B cell (primary cell): ENCODE measurements around the gene PAK4. TPM values are rescaled to one million over a fixed set of nuclear protein-coding genes. Genes with fewer than 3 reads are reported as not detected.

Experiments
- ATAC-seq: fragments of 200-7000 bp; cut with Tn5 transposase; one replicate; pipeline ENCODE4 v1.10.0; 2021; ENCODE audit warnings: low read depth, mild to moderate bottlenecking, moderate number of reproducible peaks, moderate library complexity
- CTCF ChIA-PET: fragments of 350-600 bp; sonication (Branson Sonifier 250); formaldehyde crosslinking; loops from one replicate; lab custom pipeline; 2021; ENCODE audit warnings: antibody characterized with exemption, inconsistent platforms; lab: Charles Lee
- POLR2A ChIA-PET: fragments of 350-600 bp; sonication (Branson Sonifier 250); formaldehyde crosslinking; loops from one replicate; lab custom pipeline; 2021; ENCODE audit warnings: antibody characterized with exemption; lab: Charles Lee
- DNase-seq: peaks from one replicate; pipeline ENCODE4 v3.0.0; 2013
- H2AFZ ChIP-seq: 2 replicates; pipeline ENCODE4 v1.6.1; 2012; ENCODE audit warnings: mild to moderate bottlenecking, low read depth, low read length; ENCODE audit not compliant: insufficient read depth, poor library complexity, severe bottlenecking
- H3K27ac ChIP-seq, 2 donors: 1 replicate in 1 of 2; 2 replicates in 1 of 2; pipeline ENCODE4 v1.5.1; 2012 to 2013; ENCODE audit warnings: low read length in 2 of 2, mild to moderate bottlenecking in 2 of 2, moderate library complexity in 1 of 2
- H3K27me3 ChIP-seq, 4 experiments: fragments of 200-600 bp in 1 of 4; sonication (generic) in 1 of 4; replicated peaks in 1 of 4; 1 replicate in 2 of 4; 2 replicates in 2 of 4; pipeline versions ENCODE4 v1.6.1 to v1.7.0; 2013 to 2016; ENCODE audit warnings: low read length in 3 of 4, mild to moderate bottlenecking in 2 of 4, mixed read lengths in 1 of 4, moderate library complexity in 1 of 4; ENCODE audit not compliant: insufficient read depth in 4 of 4, control insufficient read depth in 3 of 4; ENCODE audit errors: control extremely low read depth in 1 of 4
- H3K36me3 ChIP-seq, 2 experiments: replicated peaks in 1 of 2; 1 replicate in 1 of 2; 2 replicates in 1 of 2; pipeline versions ENCODE4 v1.6.1 to v1.7.1; 2013; ENCODE audit warnings: low read length in 1 of 2; ENCODE audit not compliant: insufficient read depth in 2 of 2, control insufficient read depth in 1 of 2; ENCODE audit errors: control extremely low read depth in 1 of 2, extremely low read depth in 1 of 2
- H3K4me1 ChIP-seq, 2 donors: fragments of 200-600 bp in 1 of 2; sonication (generic) in 1 of 2; 1 replicate in 1 of 2; 2 replicates in 1 of 2; pipeline versions ENCODE4 v1.5.1 to v1.6.1; 2013 to 2017; ENCODE audit warnings: low read length in 2 of 2; ENCODE audit not compliant: control insufficient read depth in 2 of 2, insufficient read depth in 2 of 2
- H3K4me2 ChIP-seq: replicated peaks from 2 replicates; pipeline ENCODE3; 2012; ENCODE audit warnings: mild to moderate bottlenecking, low read depth, low read length; ENCODE audit not compliant: poor library complexity, severe bottlenecking
- H3K4me3 ChIP-seq, 5 experiments: fragments of 200-600 bp in 1 of 5; sonication (generic) in 1 of 5; 1 replicate in 3 of 5; 2 replicates in 2 of 5; pipeline versions ENCODE4 v1.5.1 to v1.7.0; 2011 to 2016; ENCODE audit warnings: low read length in 4 of 5, mild to moderate bottlenecking in 4 of 5, low read depth in 2 of 5, control low read depth in 1 of 5, moderate library complexity in 1 of 5; ENCODE audit not compliant: insufficient read depth in 1 of 5; ENCODE audit errors: control extremely low read depth in 1 of 5, extremely low read depth in 1 of 5
- H3K79me2 ChIP-seq: fragments of 200-600 bp; sonication (generic); one replicate; pipeline ENCODE4 v1.6.0; 2016; ENCODE audit warnings: low read length; ENCODE audit not compliant: control insufficient read depth, insufficient read depth
- H3K9ac ChIP-seq: fragments of 200-600 bp; sonication (generic); 2 replicates; pipeline ENCODE4 v1.6.1; 2017; ENCODE audit warnings: mild to moderate bottlenecking, low read length, moderate library complexity
- H3K9me3 ChIP-seq, 3 donors: one replicate each; pipeline versions ENCODE4 v1.6.1 to v1.7.1; 2013; ENCODE audit warnings: low read length in 2 of 3; ENCODE audit not compliant: control insufficient read depth in 2 of 3, insufficient read depth in 1 of 3; ENCODE audit errors: control extremely low read depth in 1 of 3
- H4K20me1 ChIP-seq: 2 replicates; pipeline ENCODE4 v1.6.0; 2012; ENCODE audit warnings: mild to moderate bottlenecking, low read length; ENCODE audit not compliant: insufficient read depth, control insufficient read depth, poor library complexity, severe bottlenecking
- H3K27ac Mint-ChIP-seq: one replicate; pipeline ENCODE4 v1.8.0; 2021; ENCODE audit warnings: mixed read lengths
- H3K27me3 Mint-ChIP-seq: one replicate; pipeline ENCODE4 v1.8.0; 2021; ENCODE audit warnings: mixed read lengths
- H3K4me1 Mint-ChIP-seq: one replicate; pipeline ENCODE4 v1.8.0; 2021; ENCODE audit warnings: mixed read lengths
- H3K4me3 Mint-ChIP-seq: one replicate; pipeline ENCODE4 v1.8.0; 2021; ENCODE audit warnings: mixed read lengths
- H3K9me3 Mint-ChIP-seq: one replicate; pipeline ENCODE4 v1.8.0; 2022; ENCODE audit warnings: mixed read lengths; ENCODE audit not compliant: insufficient read depth
- CTCF ChIP-seq: fragments of 200-600 bp; IDR thresholded peaks from one replicate; pipeline ENCODE4 v1.8.0; 2022; ENCODE audit warnings: antibody characterized with exemption, mild to moderate bottlenecking
- EZH2 ChIP-seq: IDR thresholded peaks from 2 replicates; pipeline ENCODE4 v1.6.1; 2012; ENCODE audit warnings: borderline replicate concordance, low read depth, mild to moderate bottlenecking, moderate library complexity, low read length; ENCODE audit not compliant: insufficient read depth, poor library complexity, severe bottlenecking
- WGBS: methylation state at CpG from one replicate; pipeline ENCODE4 v1.1.5; 2013; ENCODE audit warnings: missing lambda C conversion rate; ENCODE audit not compliant: insufficient coverage; 5-methylcytosine and 5-hydroxymethylcytosine counted together
- intact Hi-C: fragments of 100-400 bp; cut with micrococcal nuclease; formaldehyde crosslinking; loops from one replicate; pipeline ENCODE4 v1.10.0; 2022
- polyA plus RNA-seq: library from polyadenylated mRNA; depleted of rRNA; stranded (reverse); fragments of >200 nt; gene quantifications from 2 replicates; pipeline ENCODE4 v1.2.3, GENCODE V29; 2012
- total RNA-seq, 2 donors: library from RNA; stranded (reverse); fragments of 120-200 nt in 1 of 2; gene quantifications; 1 replicate in 1 of 2; 2 replicates in 1 of 2; pipeline versions ENCODE4 v1.2.3 to v1.2.4, GENCODE V29; 2013 to 2022

The PAK4 gene
- total and polyA plus RNA-seq, 2 donors (not counting 1 experiment from before 2014, with no cell fraction given) = 12.0 to 23.3 TPM

DNA sequence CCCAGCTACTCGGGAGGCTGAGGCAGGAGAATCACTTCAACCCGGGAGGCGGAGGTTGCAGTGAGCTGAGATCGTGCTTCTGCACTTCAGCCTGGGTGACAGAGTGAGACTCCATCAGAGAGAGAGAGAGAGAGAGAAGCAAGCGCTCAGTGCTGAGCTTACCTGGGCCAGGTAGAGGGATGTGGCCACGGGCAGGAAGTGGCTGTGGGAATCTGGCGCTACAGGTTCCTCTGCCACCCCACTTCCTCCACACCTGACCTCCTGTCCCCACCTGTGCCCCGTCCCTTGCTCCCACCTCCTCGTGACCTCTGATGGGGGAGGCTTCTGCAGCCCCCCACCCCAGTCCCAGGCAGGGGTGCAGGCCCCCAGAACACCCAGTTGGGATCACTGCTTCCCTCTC is 70.2 kb downstream of the PAK4 start:
- WGBS = 45% methylated on average over 7 of the region's 9 CpGs
- no peaks in the 10 kb centered on the region for H3K9me3 Mint-ChIP-seq
- peaks cover 54% of the 10 kb centered on the region for H3K27me3 Mint-ChIP-seq
- Histone ChIP-seq H3K4me2 (no peak overlapping the region), H3K9me3 (no peaks in the 10 kb centered on the region), H3K9ac (no peak overlapping the region), H3K36me3 (no peaks in the 10 kb centered on the region), H3K27me3 (peaks cover 0 to 51% (median 16%) of the 10 kb centered on the region in 4 experiments), H3K79me2 (no peaks in the 10 kb centered on the region), H3K4me1 (peaks cover 0 to 18% of the 10 kb centered on the region in 2 donors), H3K4me3 (no peak overlapping the region), H2AFZ (no peak overlapping the region), H4K20me1 (no peaks in the 10 kb centered on the region), H3K27ac (no peak overlapping the region)
- no peak overlapping the region for H3K27ac Mint-ChIP-seq
- H3K4me1 Mint-ChIP-seq = peaks cover 13% of the 10 kb centered on the region
- ChIA-PET POLR2A (no interaction called here), CTCF (no interaction called here)
- DNase-seq (no peak), ATAC-seq (no peak)
- TF ChIP-seq EZH2 (no peak), CTCF (no peak)
- intact Hi-C loops = no loop called here
- no peak overlapping the region for H3K4me3 Mint-ChIP-seq

DNA sequence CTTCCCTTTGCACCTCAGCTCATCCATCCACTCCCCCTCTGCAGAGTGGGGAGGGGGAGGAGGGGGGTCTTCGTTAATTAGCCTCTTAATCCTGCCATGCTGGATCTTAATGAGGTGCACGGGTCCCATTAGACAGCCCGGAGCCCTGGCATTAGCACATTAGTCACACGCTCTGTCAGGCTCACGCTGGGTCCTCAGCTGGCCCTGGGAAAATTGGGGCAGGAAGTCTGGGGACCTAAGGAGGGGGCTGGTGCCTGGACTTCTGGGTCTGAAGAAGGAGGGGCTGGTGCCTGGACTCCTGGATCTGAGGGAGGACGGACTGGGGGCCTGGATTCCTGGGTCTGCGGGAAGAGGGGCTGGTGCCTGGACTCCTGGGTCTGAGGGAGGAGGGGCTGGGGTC is 70.7 kb downstream of the PAK4 start:
- no peak overlapping the region for H3K27ac Mint-ChIP-seq
- Histone ChIP-seq H3K4me3 (no peak overlapping the region), H3K4me2 (no peak overlapping the region), H3K27ac (no peak overlapping the region), H3K27me3 (peaks cover 0 to 56% (median 16%) of the 10 kb centered on the region in 4 experiments), H3K79me2 (no peaks in the 10 kb centered on the region), H4K20me1 (no peaks in the 10 kb centered on the region), H3K9me3 (no peaks in the 10 kb centered on the region), H2AFZ (no peak overlapping the region), H3K4me1 (peaks cover 0 to 18% of the 10 kb centered on the region in 2 donors), H3K36me3 (no peaks in the 10 kb centered on the region), H3K9ac (no peak overlapping the region)
- no peak for TF ChIP-seq CTCF
- TF ChIP-seq EZH2 = no peak
- peaks cover 59% of the 10 kb centered on the region for H3K27me3 Mint-ChIP-seq
- ChIA-PET CTCF (no interaction called here), POLR2A (no interaction called here)
- no peak for DNase-seq
- peaks cover 13% of the 10 kb centered on the region for H3K4me1 Mint-ChIP-seq
- no peaks in the 10 kb centered on the region for H3K9me3 Mint-ChIP-seq
- ATAC-seq = no peak
- intact Hi-C loops = no loop called here
- 23% methylated on average over 7 of the region's 7 CpGs for WGBS
- no peak overlapping the region for H3K4me3 Mint-ChIP-seq
